PC-9 (cell line): ENCODE results near the gene TXNDC16. TPM values are rescaled to one million over a fixed set of nuclear protein-coding genes. Genes with fewer than 3 reads are reported as not detected.
"Not testable (repeated sequence)": the region's sequence is repeated elsewhere in the genome, so short reads cannot be mapped to it uniquely, and the experiment has no call there.

ENCODE experiments used
- BruUV-seq: library from RNA; stranded (reverse); fragments of 400-500 nt; replicated peaks from 2 replicates; lab custom pipeline; 2021; lab: Mats Ljungman, UMichigan
- CTCF ChIA-PET: fragments of 300-600 bp; sonication (Branson Sonifier 250); formaldehyde crosslinking; loops from one replicate; lab custom pipeline; 2022; ENCODE audit warnings: antibody characterized with exemption; lab: Charles Lee
- POLR2A ChIA-PET: fragments of 300-600 bp; sonication (Branson Sonifier 250); formaldehyde crosslinking; loops from one replicate; lab custom pipeline; 2022; ENCODE audit warnings: antibody characterized with exemption; ENCODE audit not compliant: unreplicated experiment; lab: Charles Lee
- DNase-seq, 2 experiments: peaks; one replicate each; pipeline versions ENCODE4 v3.0.0 to v3.0.0-alpha.2; 2015 to 2022; ENCODE audit warnings: mixed read lengths in 1 of 2
- H2AFZ ChIP-seq: fragments of 200-600 bp; sonication (generic); 2 replicates; pipeline ENCODE4 v1.8.1; 2017; ENCODE audit warnings: antibody characterized with exemption
- H3F3A ChIP-seq: fragments of 200-600 bp; sonication (generic); 2 replicates; pipeline ENCODE4 v1.8.1; 2017; ENCODE audit warnings: antibody characterized with exemption, mild to moderate bottlenecking, low read depth; ENCODE audit not compliant: insufficient read depth
- H3K27ac ChIP-seq: fragments of 200-600 bp; sonication (generic); 2 replicates; pipeline ENCODE4 v1.6.1; 2016; ENCODE audit warnings: mixed run types
- H3K27me3 ChIP-seq: fragments of 200-600 bp; sonication (generic); 2 replicates; pipeline ENCODE4 v1.6.1; 2016; ENCODE audit warnings: low read depth, mixed run types; ENCODE audit not compliant: insufficient read depth
- H3K36me3 ChIP-seq: fragments of 200-600 bp; sonication (generic); 2 replicates; pipeline ENCODE4 v1.6.1; 2016; ENCODE audit warnings: low read depth, mixed run types
- H3K4me1 ChIP-seq: fragments of 200-600 bp; sonication (generic); replicated peaks from 2 replicates; pipeline ENCODE4 v1.6.1; 2016; ENCODE audit warnings: mixed run types; ENCODE audit not compliant: insufficient read depth
- H3K4me2 ChIP-seq: fragments of 200-600 bp; sonication (generic); 2 replicates; pipeline ENCODE4 v1.6.1; 2017; ENCODE audit warnings: mixed run types
- H3K4me3 ChIP-seq: fragments of 200-600 bp; sonication (generic); 2 replicates; pipeline ENCODE4 v1.6.1; 2016; ENCODE audit warnings: mixed run types
- H3K79me2 ChIP-seq: fragments of 200-600 bp; sonication (generic); 2 replicates; pipeline ENCODE4 v1.6.1; 2017; ENCODE audit warnings: low read depth, mixed run types
- H3K9me2 ChIP-seq: fragments of 200-600 bp; sonication (generic); 2 replicates; pipeline ENCODE4 v1.8.1; 2017; ENCODE audit warnings: mild to moderate bottlenecking; ENCODE audit not compliant: insufficient read depth
- H3K9me3 ChIP-seq: fragments of 200-600 bp; sonication (generic); 2 replicates; pipeline ENCODE4 v1.8.1; 2016; ENCODE audit warnings: low read depth; ENCODE audit not compliant: insufficient read depth
- H4K20me1 ChIP-seq: fragments of 200-600 bp; sonication (generic); 2 replicates; pipeline ENCODE4 v1.8.1; 2017; ENCODE audit not compliant: insufficient read depth
- EZH2 ChIP-seq: fragments of 200-600 bp; sonication (generic); IDR thresholded peaks from 2 replicates; pipeline ENCODE4 v1.8.0; 2017; ENCODE audit warnings: antibody characterized with exemption, low read depth
- intact Hi-C: fragments of 100-400 bp; cut with micrococcal nuclease; formaldehyde crosslinking; loops from one replicate; pipeline ENCODE4 v1.10.0; 2022; ENCODE audit not compliant: unreplicated experiment
- total RNA-seq: library from RNA; stranded (reverse); gene quantifications from 2 replicates; pipeline ENCODE4 v1.2.3, GENCODE V29; 2021
- TF ChIP-seq, protein P1 (sequence below): fragments of 200-600 bp; sonication (generic); conservative IDR thresholded peaks from 2 replicates; pipeline ENCODE4 v1.6.1; 2017; ENCODE audit warnings: mixed run types, antibody characterized with exemption, mild to moderate bottlenecking, moderate library complexity

TXNDC16 gene
- total RNA-seq, 1 experiment from 2014 or later, result 5.7 TPM

- Histone ChIP-seq H3K27ac (no peak overlapping the region), H3K4me2 (no peak overlapping the region), H2AFZ (no peak overlapping the region; the same call in 1 of the 2 replicates), H3K36me3 (no peaks in the 10 kb centered on the region), H3K79me2 (no peaks in the 10 kb centered on the region), H3F3A (no peaks in the 10 kb centered on the region), H4K20me1 (no peaks in the 10 kb centered on the region), H3K27me3 (0 out of 2 replicates have a peak, but pooled peaks cover 4% of the 10 kb centered on the region), H3K9me3 (peaks cover 8% of the 10 kb centered on the region; the same call in 1 of the 2 replicates), H3K4me3 (no peak overlapping the region), H3K9me2 (no peaks in the 10 kb centered on the region; the same call in 1 of the 2 replicates), H3K4me1 (no peaks in the 10 kb centered on the region)
- TF ChIP-seq, protein P1, sequence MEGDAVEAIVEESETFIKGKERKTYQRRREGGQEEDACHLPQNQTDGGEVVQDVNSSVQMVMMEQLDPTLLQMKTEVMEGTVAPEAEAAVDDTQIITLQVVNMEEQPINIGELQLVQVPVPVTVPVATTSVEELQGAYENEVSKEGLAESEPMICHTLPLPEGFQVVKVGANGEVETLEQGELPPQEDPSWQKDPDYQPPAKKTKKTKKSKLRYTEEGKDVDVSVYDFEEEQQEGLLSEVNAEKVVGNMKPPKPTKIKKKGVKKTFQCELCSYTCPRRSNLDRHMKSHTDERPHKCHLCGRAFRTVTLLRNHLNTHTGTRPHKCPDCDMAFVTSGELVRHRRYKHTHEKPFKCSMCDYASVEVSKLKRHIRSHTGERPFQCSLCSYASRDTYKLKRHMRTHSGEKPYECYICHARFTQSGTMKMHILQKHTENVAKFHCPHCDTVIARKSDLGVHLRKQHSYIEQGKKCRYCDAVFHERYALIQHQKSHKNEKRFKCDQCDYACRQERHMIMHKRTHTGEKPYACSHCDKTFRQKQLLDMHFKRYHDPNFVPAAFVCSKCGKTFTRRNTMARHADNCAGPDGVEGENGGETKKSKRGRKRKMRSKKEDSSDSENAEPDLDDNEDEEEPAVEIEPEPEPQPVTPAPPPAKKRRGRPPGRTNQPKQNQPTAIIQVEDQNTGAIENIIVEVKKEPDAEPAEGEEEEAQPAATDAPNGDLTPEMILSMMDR, result no peak
- TF ChIP-seq EZH2, result no peak
- CTCF ChIA-PET, result no interaction called here
- DNase-seq, result no peak
- no TSS peak for BruUV-seq
- POLR2A ChIA-PET, result no interaction called here
- intact Hi-C loops, result no loop called here
These were observed 23.6 kb upstream of the TXNDC16 start for GRCh38 chr14:52575858-52576257.

GRCh38 chr14:52568454-52568853 is 16.1 kb upstream of the TXNDC16 start:
- CTCF ChIA-PET, BruUV-seq: not testable (repeated sequence)

DNA sequence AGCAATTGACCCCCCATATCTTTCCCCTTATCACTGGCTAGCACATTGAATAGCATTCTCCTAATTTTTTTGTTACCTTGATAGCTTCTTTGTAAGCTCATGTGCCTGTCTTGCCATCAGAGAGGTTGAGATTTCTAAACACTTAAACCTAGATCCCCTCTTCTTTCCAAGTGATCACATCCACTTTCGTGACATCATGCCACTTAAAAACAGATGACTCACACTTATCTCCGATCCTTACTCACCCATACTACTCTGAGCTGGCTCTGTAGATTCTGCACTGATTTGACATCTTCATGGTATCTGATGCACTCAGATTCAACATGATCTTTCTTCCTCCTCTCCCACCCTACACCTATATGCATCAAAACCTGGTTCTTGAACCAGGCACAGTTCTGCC is 10.8 kb upstream of the TXNDC16 start:
- no peaks in the 10 kb centered on the region for H3K9me3 ChIP-seq
- intact Hi-C loops, result no loop called here
- no peaks in the 10 kb centered on the region for H3K4me1 ChIP-seq
- TF ChIP-seq EZH2, result no peak
- TF ChIP-seq, protein P1, result no peak
- CTCF ChIA-PET, result no interaction called here
- POLR2A ChIA-PET, result no interaction called here
- no peaks in the 10 kb centered on the region for H3K9me2 ChIP-seq
- H3K27me3 ChIP-seq, result no peaks in the 10 kb centered on the region
- H3K4me2 ChIP-seq, result no peak overlapping the region
- no peak overlapping the region for H3K4me3 ChIP-seq
- no peak for DNase-seq
- H3F3A ChIP-seq, result no peaks in the 10 kb centered on the region
- no peaks in the 10 kb centered on the region for H3K79me2 ChIP-seq
- no peaks in the 10 kb centered on the region for H4K20me1 ChIP-seq
- H3K27ac ChIP-seq, result no peak overlapping the region
- BruUV-seq, result no TSS peak
- H2AFZ ChIP-seq, result no peak overlapping the region
- no peaks in the 10 kb centered on the region for H3K36me3 ChIP-seq

More at GRCh38 chr14:52568454-52568853, 16.1 kb upstream of the TXNDC16 start:
- H3K36me3 ChIP-seq, H3K27ac ChIP-seq, H3K9me2 ChIP-seq, H3K4me2 ChIP-seq, H2AFZ ChIP-seq, H3K4me3 ChIP-seq, H3K27me3 ChIP-seq, intact Hi-C loops, H4K20me1 ChIP-seq, H3K79me2 ChIP-seq, H3K4me1 ChIP-seq, DNase-seq, H3K9me3 ChIP-seq, POLR2A ChIA-PET, H3F3A ChIP-seq: not testable (repeated sequence)

DNA sequence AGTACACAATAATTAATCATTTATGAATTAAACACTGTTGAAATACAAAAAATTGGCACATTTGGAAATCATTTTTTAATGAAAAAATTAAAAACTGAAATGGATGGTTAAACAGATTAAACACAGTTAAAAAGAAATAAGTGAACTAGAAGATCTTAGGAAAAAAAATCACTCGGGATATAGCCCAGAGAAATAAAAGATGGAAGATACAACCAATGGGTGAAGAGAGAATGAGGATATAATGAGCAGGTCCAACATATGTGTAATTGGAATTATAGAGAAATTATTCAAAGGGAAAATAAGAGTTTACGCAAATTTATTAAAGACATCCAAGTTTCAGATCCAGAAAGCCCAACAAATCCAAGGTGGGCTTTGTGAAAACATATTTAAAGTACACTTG is 6.4 kb upstream of the TXNDC16 start:
- no peak for DNase-seq

More for the DNA sequence above, 6.4 kb upstream of the TXNDC16 start:
- Histone ChIP-seq H2AFZ (no peak overlapping the region), H3K79me2 (no peaks in the 10 kb centered on the region), H3K4me3 (no peak overlapping the region), H4K20me1 (no peaks in the 10 kb centered on the region), H3K9me3 (no peaks in the 10 kb centered on the region), H3K36me3 (no peaks in the 10 kb centered on the region), H3F3A (no peaks in the 10 kb centered on the region), H3K27ac (no peak overlapping the region), H3K27me3 (no peaks in the 10 kb centered on the region), H3K4me2 (no peak overlapping the region), H3K4me1 (peaks cover 9% of the 10 kb centered on the region), H3K9me2 (no peaks in the 10 kb centered on the region)
- ChIA-PET POLR2A (no interaction called here), CTCF (no interaction called here)
- intact Hi-C loops, result no loop called here
- TF ChIP-seq EZH2, result no peak
- TF ChIP-seq, protein P1, result no peak
- BruUV-seq, result no TSS peak
